Measurements from ENCODE around the gene KTN1. TPM values are rescaled to one million over a fixed set of nuclear protein-coding genes. Genes with fewer than 3 reads are reported as not detected.

KTN1 gene
- total RNA-seq, 4 donors from 2014 or later, result 130 to 176 (median 150) TPM

DNA sequence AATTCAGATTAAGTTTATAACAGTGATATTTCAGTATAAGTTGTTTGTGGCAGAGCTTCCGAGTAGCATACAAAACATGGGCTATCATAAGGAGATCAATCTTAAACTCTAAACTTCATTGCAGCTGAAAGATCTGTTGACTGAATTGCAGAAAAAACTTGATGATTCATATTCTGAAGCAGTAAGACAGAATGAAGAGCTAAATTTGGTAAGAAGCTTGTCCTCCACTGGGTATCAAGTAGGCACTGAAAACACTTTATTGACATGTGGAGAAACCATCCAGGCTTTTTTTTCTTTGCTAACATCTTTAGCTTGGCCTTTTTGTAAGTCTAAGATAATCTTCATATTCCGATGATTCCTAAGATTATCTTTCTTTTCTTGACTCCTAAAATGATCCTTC lies 93.0 kb downstream of the KTN1 start:
- no peak overlapping the region for H3K4me3 ChIP-seq
- H3K36me3 ChIP-seq, result peaks cover 0 to 76% (median 5%) of the 10 kb centered on the region in 3 donors
- H3K27me3 ChIP-seq, result no peaks in the 10 kb centered on the region
- no peaks in the 10 kb centered on the region for H3K4me1 ChIP-seq
- H3K9me3 ChIP-seq, result no peaks in the 10 kb centered on the region
- TF ChIP-seq EP300 (IDR thresholded peaks at IDR 0.05) (no peak), POLR2A (IDR thresholded peaks at IDR 0.05) (no peak)
- TF ChIP-seq, protein P1, sequence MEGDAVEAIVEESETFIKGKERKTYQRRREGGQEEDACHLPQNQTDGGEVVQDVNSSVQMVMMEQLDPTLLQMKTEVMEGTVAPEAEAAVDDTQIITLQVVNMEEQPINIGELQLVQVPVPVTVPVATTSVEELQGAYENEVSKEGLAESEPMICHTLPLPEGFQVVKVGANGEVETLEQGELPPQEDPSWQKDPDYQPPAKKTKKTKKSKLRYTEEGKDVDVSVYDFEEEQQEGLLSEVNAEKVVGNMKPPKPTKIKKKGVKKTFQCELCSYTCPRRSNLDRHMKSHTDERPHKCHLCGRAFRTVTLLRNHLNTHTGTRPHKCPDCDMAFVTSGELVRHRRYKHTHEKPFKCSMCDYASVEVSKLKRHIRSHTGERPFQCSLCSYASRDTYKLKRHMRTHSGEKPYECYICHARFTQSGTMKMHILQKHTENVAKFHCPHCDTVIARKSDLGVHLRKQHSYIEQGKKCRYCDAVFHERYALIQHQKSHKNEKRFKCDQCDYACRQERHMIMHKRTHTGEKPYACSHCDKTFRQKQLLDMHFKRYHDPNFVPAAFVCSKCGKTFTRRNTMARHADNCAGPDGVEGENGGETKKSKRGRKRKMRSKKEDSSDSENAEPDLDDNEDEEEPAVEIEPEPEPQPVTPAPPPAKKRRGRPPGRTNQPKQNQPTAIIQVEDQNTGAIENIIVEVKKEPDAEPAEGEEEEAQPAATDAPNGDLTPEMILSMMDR (IDR thresholded peaks at IDR 0.05), result no peak
- WGBS, 2 donors, result 85 to 92% methylated on average over 2 of the region's 2 CpGs
- DNase-seq (ENCODE audit: low spot score in 2 of 2), result no peak
- H3K27ac ChIP-seq, result no peak overlapping the region

DNA sequence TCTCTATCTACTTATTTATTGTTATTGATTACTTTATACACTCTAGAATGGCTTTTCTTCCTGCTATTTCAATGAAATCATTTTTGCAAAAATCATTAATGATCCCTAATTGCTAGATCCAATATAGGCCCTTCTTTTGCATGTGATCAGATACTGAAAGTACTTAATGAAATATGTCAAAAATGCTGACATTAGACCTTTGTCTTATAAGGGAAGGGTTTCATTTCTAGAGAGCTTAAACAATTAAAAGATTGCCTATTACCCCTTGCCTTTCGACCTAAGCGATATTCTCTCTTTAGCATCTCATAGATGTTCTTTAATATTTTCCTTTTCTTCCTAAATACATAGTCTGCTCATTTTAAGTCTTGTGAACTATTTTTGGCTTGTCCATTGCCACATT lies 101.1 kb downstream of the KTN1 start:
- Histone ChIP-seq H3K9me3 (no peaks in the 10 kb centered on the region), H3K27ac (no peak overlapping the region), H3K4me1 (no peaks in the 10 kb centered on the region), H3K4me3 (no peak overlapping the region), H3K27me3 (no peaks in the 10 kb centered on the region), H3K36me3 (peaks cover 0 to 74% (median 22%) of the 10 kb centered on the region in 3 donors)
- WGBS, 2 donors, result 85 to 91% methylated on average over 2 of the region's 2 CpGs
- no peak for TF ChIP-seq POLR2A (IDR thresholded peaks at IDR 0.05)
- TF ChIP-seq, protein P1 (IDR thresholded peaks at IDR 0.05), result no peak
- no peak for TF ChIP-seq EP300 (IDR thresholded peaks at IDR 0.05)
- no peak for DNase-seq (ENCODE audit: low spot score in 2 of 2)

DNA sequence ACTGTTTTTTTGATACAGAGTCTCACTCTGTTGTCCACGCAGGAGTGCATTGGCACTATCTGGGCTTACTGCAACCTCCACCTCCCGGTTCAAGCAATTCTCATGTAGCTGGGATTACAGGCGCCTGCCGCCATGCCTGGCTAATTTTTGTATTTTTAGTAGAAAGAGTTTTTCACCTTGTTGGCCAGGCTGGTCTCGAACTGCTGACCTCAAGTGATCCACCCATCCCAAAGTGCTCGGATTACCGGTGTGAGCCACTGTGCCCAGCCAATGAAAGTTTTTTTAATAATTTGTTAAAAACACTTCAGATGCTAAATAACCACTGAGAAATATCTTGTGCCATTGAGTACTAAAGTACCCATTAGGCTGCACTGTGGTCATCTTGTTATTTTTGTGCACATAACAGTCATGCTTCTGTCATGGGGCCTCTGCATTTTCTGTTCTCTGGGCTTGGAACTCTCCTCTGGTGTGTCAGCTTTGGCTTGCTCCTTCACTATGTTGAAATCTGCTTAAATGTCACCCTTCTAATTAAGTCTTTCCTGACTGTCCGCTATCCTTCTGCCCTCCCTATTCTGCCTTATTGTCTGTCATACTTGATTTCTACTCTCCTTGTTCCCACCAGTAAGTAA lies 105.1 kb downstream of the KTN1 start:
- no peak for TF ChIP-seq EP300 (IDR thresholded peaks at IDR 0.05)
- TF ChIP-seq, protein P1 (IDR thresholded peaks at IDR 0.05), result no peak
- no peak for TF ChIP-seq POLR2A (IDR thresholded peaks at IDR 0.05)

DNA sequence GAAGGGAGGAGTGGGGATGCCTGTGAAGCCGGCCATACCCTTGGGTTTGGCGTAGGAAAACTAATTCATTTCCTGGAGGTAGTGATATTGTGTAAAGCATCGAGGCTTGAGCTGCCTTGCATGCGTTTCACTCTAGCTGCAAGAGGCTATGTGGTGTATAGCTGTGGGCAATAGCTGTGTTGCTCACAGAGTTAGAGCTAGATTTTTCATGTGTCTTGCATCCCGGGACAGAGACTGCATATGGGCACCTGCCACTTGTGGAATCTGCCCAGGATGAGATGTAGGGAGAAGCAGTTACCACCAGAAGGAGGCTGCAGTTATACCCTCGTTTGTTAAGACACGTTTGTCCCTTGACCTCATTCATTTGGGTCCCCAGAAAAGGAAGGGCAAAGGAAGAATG lies 106.7 kb downstream of the KTN1 start:
- Histone ChIP-seq H3K27ac (no peak overlapping the region), H3K27me3 (no peaks in the 10 kb centered on the region), H3K4me3 (no peak overlapping the region), H3K36me3 (peaks cover 0 to 40% (median 5%) of the 10 kb centered on the region in 3 donors), H3K4me1 (no peaks in the 10 kb centered on the region), H3K9me3 (no peaks in the 10 kb centered on the region)
- 87 to 94% methylated on average over 7 of the region's 7 CpGs for WGBS, 2 donors
- no peak for DNase-seq (ENCODE audit: low spot score in 2 of 2)
- TF ChIP-seq, protein P1 (IDR thresholded peaks at IDR 0.05), result no peak
- TF ChIP-seq POLR2A (IDR thresholded peaks at IDR 0.05), result no peak
- no peak for TF ChIP-seq EP300 (IDR thresholded peaks at IDR 0.05)

More for the DNA sequence above, 105.1 kb downstream of the KTN1 start:
- peaks cover 0 to 47% (median 13%) of the 10 kb centered on the region in 3 donors for H3K36me3 ChIP-seq
- H3K27ac ChIP-seq, result no peak overlapping the region
- WGBS, 2 donors, result 95 to 96% methylated on average over 8 of the region's 8 CpGs
- H3K4me1 ChIP-seq, result no peaks in the 10 kb centered on the region
- no peak overlapping the region for H3K4me3 ChIP-seq
- no peak for DNase-seq (ENCODE audit: low spot score in 2 of 2)
- H3K27me3 ChIP-seq, result no peaks in the 10 kb centered on the region
- H3K9me3 ChIP-seq, result no peaks in the 10 kb centered on the region

DNA sequence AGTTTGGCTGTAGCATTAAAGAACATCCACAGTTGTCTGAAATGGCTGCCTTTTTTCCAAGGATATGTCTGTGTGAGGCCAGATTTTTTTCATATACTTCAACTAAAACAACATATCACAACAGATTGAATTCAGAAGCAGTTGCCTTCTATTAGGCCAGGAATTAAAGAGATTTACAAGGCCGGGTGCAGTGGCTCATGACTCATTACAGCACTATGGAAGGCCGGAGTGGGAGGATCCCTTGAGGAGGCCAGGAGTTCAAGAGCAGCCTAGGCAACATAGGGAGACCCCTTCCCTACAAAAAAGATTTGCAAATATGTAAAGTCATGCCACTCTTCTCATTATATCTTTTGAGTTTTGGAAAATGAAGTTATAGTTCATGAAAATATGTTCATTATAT lies 108.6 kb downstream of the KTN1 start:
- Histone ChIP-seq H3K27me3 (no peaks in the 10 kb centered on the region), H3K9me3 (no peaks in the 10 kb centered on the region), H3K4me1 (no peaks in the 10 kb centered on the region), H3K27ac (no peak overlapping the region), H3K36me3 (peaks cover 0 to 31% (median 0%) of the 10 kb centered on the region in 3 donors), H3K4me3 (no peak overlapping the region)
- TF ChIP-seq POLR2A (IDR thresholded peaks at IDR 0.05) (no peak), EP300 (IDR thresholded peaks at IDR 0.05) (no peak)
- TF ChIP-seq, protein P1 (IDR thresholded peaks at IDR 0.05), result no peak
- 90 to 93% methylated on average over 2 of the region's 2 CpGs for WGBS, 2 donors
- DNase-seq (ENCODE audit: low spot score in 2 of 2), result no peak

Measured in tibial nerve (tissue), 4 donors.